HepG2 (cell line): ENCODE data around the gene DDX46. TPM values are rescaled to one million over a fixed set of nuclear protein-coding genes. Genes with fewer than 3 reads are reported as not detected.

ENCODE experiments used
- ATAC-seq: fragments of 200-7000 bp; cut with Tn5 transposase; 3 replicates; pipeline ENCODE4 v1.9.1; 2020; ENCODE audit warnings: mild to moderate bottlenecking, moderate library complexity
- BruUV-seq: library from RNA; stranded (reverse); fragments of 400-500 nt; replicated peaks from 2 replicates; lab custom pipeline; 2021; lab: Mats Ljungman, UMichigan
- CTCF ChIA-PET: fragments of 300-600 bp; formaldehyde crosslinking; extraction: SDS; loops from one replicate; lab custom pipeline; 2021; ENCODE audit warnings: low total read pairs, inconsistent platforms, low intra/inter-chr PET ratio; lab: Yijun Ruan, JAX
- POLR2A ChIA-PET: fragments of 350-600 bp; sonication (Branson Sonifier 250); formaldehyde crosslinking; loops from one replicate; lab custom pipeline; 2020; ENCODE audit warnings: antibody characterized with exemption, inconsistent platforms; lab: Yijun Ruan, JAX
- DNase-seq: peaks from one replicate; pipeline ENCODE4 v3.0.0-alpha.2; 2015; ENCODE audit warnings: low spot score
- FAIRE-seq: peaks from 3 replicates; lab custom pipeline; 2011; peaks lifted over from hg19 to GRCh38; lab: Jason Lieb, UNC
- H2AFZ ChIP-seq: one replicate; pipeline ENCODE4 v1.6.1; 2011; ENCODE audit warnings: low read length, inconsistent platforms
- H3K27ac ChIP-seq: fragments of 300-600 bp; 3 replicates; pipeline ENCODE4 v1.8.0; 2011; ENCODE audit warnings: mixed run types, mild to moderate bottlenecking, mixed read lengths, low read length, inconsistent platforms; ENCODE audit not compliant: insufficient read depth; ENCODE audit errors: extremely low read length
- H3K27me3 ChIP-seq, 2 experiments: fragments of 200-600 bp in 1 of 2; 2 replicates in 1 of 2; 3 replicates in 1 of 2; pipeline versions ENCODE4 v1.6.0 to v1.8.0; 2011; ENCODE audit warnings: low read length in 2 of 2, mild to moderate bottlenecking in 2 of 2, moderate library complexity in 2 of 2, inconsistent platforms in 1 of 2; ENCODE audit not compliant: insufficient read depth in 2 of 2, control insufficient read depth in 1 of 2
- H3K36me3 ChIP-seq, 2 experiments: fragments of 200-600 bp in 1 of 2; replicated peaks in 1 of 2; 2 replicates in 1 of 2; 3 replicates in 1 of 2; pipeline versions ENCODE4 v1.5.1 to v1.8.0; 2011; ENCODE audit warnings: low read length in 2 of 2, inconsistent platforms in 1 of 2; ENCODE audit not compliant: insufficient read depth in 2 of 2, control insufficient read depth in 1 of 2
- H3K4me1 ChIP-seq: 2 replicates; pipeline ENCODE4 v1.5.1; 2012; ENCODE audit warnings: low read length, inconsistent platforms; ENCODE audit not compliant: insufficient read depth
- H3K4me2 ChIP-seq: 2 replicates; pipeline ENCODE4 v1.6.0; 2011; ENCODE audit warnings: low read depth, low read length, inconsistent platforms
- H3K4me3 ChIP-seq, 3 experiments: fragments of 200-600 bp in 1 of 3; sonication (generic), shearing (Covaris generic) in 1 of 3; replicated peaks in 1 of 3; 2 replicates each; pipeline ENCODE4 v1.5.1; 2011 to 2016; ENCODE audit warnings: low read length in 3 of 3, inconsistent platforms in 2 of 3, low read depth in 2 of 3, mild to moderate bottlenecking in 2 of 3, control low read depth in 1 of 3, mixed read lengths in 1 of 3; ENCODE audit not compliant: insufficient read depth in 1 of 3
- H3K79me2 ChIP-seq: one replicate; pipeline ENCODE4 v1.6.1; 2011; ENCODE audit warnings: low read length, inconsistent platforms; ENCODE audit not compliant: insufficient read depth
- H3K9ac ChIP-seq: 2 replicates; pipeline ENCODE4 v1.6.0; 2011; ENCODE audit warnings: mild to moderate bottlenecking, low read depth, low read length, inconsistent platforms; ENCODE audit not compliant: insufficient read depth
- H3K9me3 ChIP-seq: 2 replicates; pipeline ENCODE4 v1.5.1; 2012; ENCODE audit warnings: mild to moderate bottlenecking, low read length
- H4K20me1 ChIP-seq: 2 replicates; pipeline ENCODE4 v1.6.0; 2011; ENCODE audit warnings: inconsistent platforms, mild to moderate bottlenecking, low read length, moderate library complexity; ENCODE audit not compliant: insufficient read depth
- HHEX ChIP-seq: IDR thresholded peaks from 2 replicates; pipeline ENCODE4 v1.6.1; 2016; ENCODE audit warnings: control low read depth
- HMG20B ChIP-seq: conservative IDR thresholded peaks from 2 replicates; pipeline ENCODE4 v1.6.1; 2016; ENCODE audit warnings: missing genetic modification reagents, missing compliant biosample characterization
- MEF2D ChIP-seq: sonication (generic); formaldehyde crosslinking; IDR thresholded peaks from 2 replicates; pipeline ENCODE4 v1.5.1; 2020; ENCODE audit warnings: mild to moderate bottlenecking, missing genetic modification reagents
- MTF2 ChIP-seq: sonication (generic); formaldehyde crosslinking; IDR thresholded peaks from 2 replicates; pipeline ENCODE4 v1.5.0; 2020; ENCODE audit warnings: missing genetic modification reagents, borderline replicate concordance
- RBFOX2 ChIP-seq: fragments of 200-400 bp; formaldehyde crosslinking; IDR thresholded peaks from 2 replicates; pipeline ENCODE4 v1.6.1; 2017; ENCODE audit warnings: low read depth, mild to moderate bottlenecking, low read length
- YY1 ChIP-seq: IDR thresholded peaks from 2 replicates; pipeline ENCODE4 v1.6.1; 2011; ENCODE audit warnings: low read length, low read depth, moderate library complexity, mild to moderate bottlenecking; ENCODE audit not compliant: insufficient read depth, insufficient replicate concordance
- ZBTB21 ChIP-seq: sonication (generic); formaldehyde crosslinking; IDR thresholded peaks from 2 replicates; pipeline ENCODE4 v1.4.0; 2020; ENCODE audit warnings: missing genetic modification reagents
- ZFP90 ChIP-seq: sonication (generic); formaldehyde crosslinking; IDR thresholded peaks from 2 replicates; pipeline ENCODE4 v1.8.0; 2022; ENCODE audit warnings: missing genetic modification reagents, mild to moderate bottlenecking, inconsistent platforms, borderline replicate concordance
- ZNF230 ChIP-seq: sonication (generic); formaldehyde crosslinking; IDR thresholded peaks from 2 replicates; pipeline ENCODE4 v1.4.0; 2020; ENCODE audit warnings: mild to moderate bottlenecking, missing genetic modification reagents
- ZNF737 ChIP-seq: sonication (generic); formaldehyde crosslinking; IDR thresholded peaks from 2 replicates; pipeline ENCODE4 v1.5.0; 2020; ENCODE audit warnings: missing genetic modification reagents, mild to moderate bottlenecking, borderline replicate concordance
- ZNF83 ChIP-seq: sonication (generic); formaldehyde crosslinking; IDR thresholded peaks from 2 replicates; pipeline ENCODE4 v1.4.0; 2020; ENCODE audit warnings: missing genetic modification reagents, mild to moderate bottlenecking, borderline replicate concordance
- ZNF883 ChIP-seq: sonication (generic); formaldehyde crosslinking; IDR thresholded peaks from 2 replicates; pipeline ENCODE4 v1.5.1; 2020; ENCODE audit warnings: mild to moderate bottlenecking, missing genetic modification reagents; ENCODE audit errors: not compliant biosample characterization
- ZSCAN30 ChIP-seq: sonication (generic); formaldehyde crosslinking; IDR thresholded peaks from 2 replicates; pipeline ENCODE4 v1.5.0; 2020; ENCODE audit warnings: mild to moderate bottlenecking, missing genetic modification reagents
- WGBS: methylation state at CpG from one replicate; pipeline ENCODE4 v1.1.6; 2017; ENCODE audit warnings: low lambda C conversion rate; 5-methylcytosine and 5-hydroxymethylcytosine counted together
- in situ Hi-C: cut with HindIII; loops from 2 replicates; pipeline ENCODE4 v1.10.0; 2017; ENCODE audit warnings: low pct_unique_long_range_greater_than_20kb; ENCODE audit not compliant: extremely low pct_ligation_motif_present
- intact Hi-C: fragments of 100-400 bp; cut with micrococcal nuclease; formaldehyde crosslinking; loops from one replicate; pipeline ENCODE4 v1.10.0; 2022; ENCODE audit not compliant: unreplicated experiment
- polyA plus RNA-seq, 8 experiments: library from polyadenylated mRNA; depleted of rRNA in 3 of 8; stranded (reverse) in 7 of 8; unstranded in 1 of 8; fragments of >200 nt; fragmentation: Illumina TruSeq in 4 of 8; extraction: Trizol in 4 of 8; gene quantifications; 2 replicates each; pipeline versions ENCODE4 v1.2.1 to v1.2.3, GENCODE V29; 2011 to 2016; ENCODE audit warnings: low read depth in 4 of 8, missing spikeins in 1 of 8, mixed read lengths in 1 of 8; ENCODE audit not compliant: insufficient read depth in 1 of 8
- total RNA-seq, 5 experiments: library from RNA; depleted of rRNA; stranded (reverse); fragments of >200 nt; fragmentation: Illumina TruSeq; extraction: Trizol; gene quantifications; 2 replicates each; pipeline ENCODE4 v1.2.3, GENCODE V29; 2016; ENCODE audit warnings: low read depth in 1 of 5

DDX46 gene
- total and polyA plus RNA-seq, 2 of the 13 experiments (the other 11 are each of a cell fraction or from before 2014, with no cell fraction given) = 27.3 to 59.3 TPM

GRCh38 chr5:134793111-134793510 lies 34.5 kb downstream of the DDX46 start:
- Histone ChIP-seq H2AFZ (no peak overlapping the region), H3K4me3 (no peak overlapping the region), H3K9me3 (no peaks in the 10 kb centered on the region), H3K9ac (no peak overlapping the region), H3K4me1 (no peaks in the 10 kb centered on the region), H3K27me3 (no peaks in the 10 kb centered on the region), H3K4me2 (no peak overlapping the region), H4K20me1 (no peaks in the 10 kb centered on the region), H3K27ac (no peak overlapping the region), H3K36me3 (peaks cover 13 to 84% of the 10 kb centered on the region in 2 experiments), H3K79me2 (no peaks in the 10 kb centered on the region)
- POLR2A ChIA-PET = no interaction called here
- FAIRE-seq (no peak), ATAC-seq (no peak), DNase-seq (no peak)
- no peak for TF ChIP-seq ZBTB21 (CRISPR knock-in tag)
- no peak for TF ChIP-seq ZNF883 (CRISPR knock-in tag)
- TF ChIP-seq ZSCAN30 = no peak
- no peak for TF ChIP-seq MEF2D
- no peak for TF ChIP-seq YY1
- TF ChIP-seq HHEX (CRISPR knock-in tag) = no peak
- TF ChIP-seq HMG20B (CRISPR knock-in tag) = no peak
- no peak for TF ChIP-seq ZNF230 (CRISPR knock-in tag)
- TF ChIP-seq ZNF83 (CRISPR knock-in tag) = no peak
- no peak for TF ChIP-seq RBFOX2
- TF ChIP-seq ZNF737 (CRISPR knock-in tag) = no peak
- TF ChIP-seq MTF2 (CRISPR knock-in tag) = no peak
- no peak for TF ChIP-seq ZFP90 (CRISPR knock-in tag)
- in situ Hi-C loops (no loop called here), intact Hi-C loops (no loop called here)
- CTCF ChIA-PET = no interaction called here
- BruUV-seq = no TSS peak
- 76% methylated on average over 4 of the region's 4 CpGs for WGBS
